Measurements from ENCODE around the gene COL6A6.

Gene COL6A6

GRCh38 chr3:130548356-130548755, 31.4 kb downstream of the COL6A6 start:
- in situ Hi-C loops (cut with HindIII; ENCODE audit: low pct_unique_long_range_greater_than_20kb, low sequenced_read_pairs): no loop called here
- DNase-seq (ENCODE audit: low read depth in 1 of 2, low spot score in 1 of 2): no peak

GRCh38 chr3:130557336-130558035, 40.5 kb downstream of the COL6A6 start:
- TF ChIP-seq JUND (IDR thresholded peaks at IDR 0.05; ENCODE audit: low read depth): no peak
- in situ Hi-C loops (cut with HindIII; ENCODE audit: low pct_unique_long_range_greater_than_20kb, low sequenced_read_pairs): no loop called here
- no peak for DNase-seq (ENCODE audit: low read depth in 1 of 2, low spot score in 1 of 2)

More at GRCh38 chr3:130548356-130548755, 31.4 kb downstream of the COL6A6 start:
- TF ChIP-seq JUND (IDR thresholded peaks at IDR 0.05; ENCODE audit: low read depth): no peak

GRCh38 chr3:130558366-130558765, 41.4 kb downstream of the COL6A6 start:
- no peak for TF ChIP-seq JUND (IDR thresholded peaks at IDR 0.05; ENCODE audit: low read depth)
- no peak for DNase-seq (ENCODE audit: low read depth in 1 of 2, low spot score in 1 of 2)
- in situ Hi-C loops (cut with HindIII; ENCODE audit: low pct_unique_long_range_greater_than_20kb, low sequenced_read_pairs): no loop called here

GRCh38 chr3:130565224-130565623, 48.2 kb downstream of the COL6A6 start:
- no peak for DNase-seq (ENCODE audit: low read depth in 1 of 2, low spot score in 1 of 2)
- no peak for TF ChIP-seq JUND (IDR thresholded peaks at IDR 0.05; ENCODE audit: low read depth)
- in situ Hi-C loops (cut with HindIII; ENCODE audit: low pct_unique_long_range_greater_than_20kb, low sequenced_read_pairs): no loop called here
